NB4 (cell line): ENCODE results near the gene NKD1.

Experiments
- CTCF ChIP-seq: IDR thresholded peaks from one replicate; pipeline ENCODE4 v1.5.1; 2012; ENCODE audit warnings: low read depth, low read length
- MAX ChIP-seq: IDR thresholded peaks from 2 replicates; pipeline ENCODE4 v1.6.1; 2011; ENCODE audit warnings: low read depth, low read length
- POLR2A ChIP-seq: IDR thresholded peaks from 2 replicates; pipeline ENCODE4 v1.6.1; 2011; ENCODE audit warnings: mild to moderate bottlenecking; ENCODE audit not compliant: insufficient read length; ENCODE audit errors: extremely low read depth

GRCh38 chr16:50521246-50521900 lies 26.8 kb upstream of the NKD1 start:
- TF ChIP-seq CTCF (no peak), POLR2A (no peak), MAX (no peak)
